HS-5 (cell line): ENCODE measurements around the gene MTRFR.

ENCODE experiments used
- DNase-seq: peaks from one replicate; pipeline ENCODE4 v3.0.0-alpha.2; 2012; ENCODE audit warnings: low read depth

The MTRFR gene

DNA sequence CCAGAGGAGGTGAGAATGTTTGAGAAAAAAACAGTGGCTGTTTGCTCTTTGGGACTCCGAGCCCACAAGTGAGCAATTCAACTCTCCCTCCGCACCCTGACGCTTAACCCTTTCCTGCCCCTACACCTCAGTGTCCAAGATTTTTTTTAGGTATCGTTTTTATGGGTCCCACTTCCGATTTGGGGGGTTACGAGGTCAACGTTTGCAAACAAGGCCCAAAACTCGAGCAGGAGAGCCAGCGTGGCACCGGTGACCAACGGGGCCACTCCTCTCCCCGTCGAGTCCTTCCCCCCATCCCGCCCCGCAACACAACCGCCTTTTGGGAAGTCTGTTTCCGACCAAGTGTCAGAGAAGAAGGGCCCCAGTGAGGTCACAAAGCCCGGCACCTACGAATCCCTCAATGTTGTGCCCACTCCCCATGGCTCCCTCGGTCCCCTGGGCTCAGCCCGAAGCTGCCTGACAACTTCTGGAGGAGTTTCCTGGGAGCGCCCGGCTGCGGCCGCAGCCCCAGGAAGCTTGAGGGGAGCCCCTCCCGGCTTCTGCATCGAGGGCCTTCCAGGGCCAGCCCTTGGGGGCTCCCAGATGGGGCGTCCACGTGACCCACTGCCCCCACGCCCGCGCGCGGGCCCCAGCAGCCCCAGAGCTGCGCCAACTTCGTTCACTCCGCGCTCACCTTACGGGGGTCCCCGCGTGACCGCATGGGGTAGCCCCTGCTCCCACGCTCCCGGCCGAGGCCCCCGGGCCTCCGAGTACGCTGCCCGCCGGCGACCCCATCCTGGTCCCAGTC lies 37.2 kb downstream of the MTRFR start:
- no peak for DNase-seq

DNA sequence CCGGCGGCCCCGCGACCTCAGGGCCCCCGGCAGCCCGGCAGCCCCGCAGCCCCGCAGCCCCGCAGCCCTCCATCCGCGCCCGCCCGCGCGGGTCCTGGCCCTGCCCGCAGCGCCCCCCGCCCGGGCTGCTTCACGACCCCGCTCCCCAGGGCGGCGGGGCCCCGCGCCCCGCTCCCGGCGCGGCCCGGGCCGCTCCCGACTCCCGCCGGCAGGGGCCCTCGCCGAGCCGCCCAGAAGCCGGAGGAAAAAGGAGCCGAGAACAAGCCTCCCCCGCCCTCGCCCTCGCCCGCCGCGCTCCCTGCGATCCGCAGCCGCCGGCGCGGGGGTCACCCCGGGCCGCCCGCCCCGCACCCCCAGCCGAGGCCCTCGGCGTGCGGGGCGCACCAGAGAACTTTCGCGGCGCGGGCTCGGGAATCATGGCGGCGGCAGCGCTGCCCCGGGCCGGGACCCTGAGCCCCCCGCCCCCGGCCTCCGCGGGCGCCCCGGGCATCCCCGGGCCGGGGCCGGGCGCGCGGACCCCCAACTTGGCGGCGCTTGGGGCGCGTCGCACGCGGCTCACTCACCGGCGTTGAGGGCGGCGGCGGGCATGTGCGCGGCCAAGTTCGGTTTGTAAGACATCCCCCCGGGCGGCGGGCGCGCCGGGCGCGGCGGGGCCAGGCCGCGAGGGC lies 37.9 kb downstream of the MTRFR start:
- DNase-seq = no peak

GRCh38 chr12:123273166-123273565 lies 39.9 kb downstream of the MTRFR start:
- no peak for DNase-seq

- DNase-seq = no peak
These were observed 44.9 kb downstream of the MTRFR start for GRCh38 chr12:123278101-123278627.

DNA sequence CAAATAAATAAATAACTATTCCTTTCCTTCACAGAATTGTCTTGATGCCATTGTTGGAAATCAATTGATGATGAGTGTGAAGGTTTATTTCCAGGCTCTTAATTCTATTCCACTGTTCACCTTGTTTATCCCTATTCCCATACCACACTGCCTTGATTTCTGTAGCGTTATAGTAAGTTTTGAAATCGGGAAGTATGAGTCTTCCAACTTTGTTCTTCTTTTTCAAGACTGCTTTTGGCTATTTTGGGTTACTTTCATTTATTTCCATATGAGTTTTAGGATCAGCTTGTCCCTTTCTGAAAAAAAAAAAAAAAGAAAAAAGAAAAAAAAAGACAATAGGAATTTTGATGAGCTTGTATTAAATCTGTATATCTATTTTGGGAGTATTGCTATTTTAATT lies 47.7 kb downstream of the MTRFR start:
- DNase-seq = no peak

DNA sequence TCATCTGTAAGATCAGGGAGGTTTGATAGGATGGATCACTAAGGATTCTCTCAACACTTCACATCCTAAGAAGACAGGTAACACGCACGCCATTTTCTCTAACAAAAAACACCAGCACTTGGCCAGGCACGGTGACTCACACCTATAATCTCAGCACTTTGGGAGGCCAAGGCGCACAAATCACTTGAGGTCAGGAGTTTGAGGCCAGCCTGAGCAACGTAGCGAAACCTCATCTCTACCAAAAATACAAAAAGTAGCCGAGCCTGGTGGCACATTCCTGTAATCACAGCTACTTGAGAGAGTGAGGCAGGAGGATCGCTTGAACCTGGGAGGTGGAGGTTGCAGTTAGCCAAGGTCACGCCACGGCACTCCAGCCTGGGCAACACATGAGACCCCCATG lies 48.9 kb downstream of the MTRFR start:
- no peak for DNase-seq

DNA sequence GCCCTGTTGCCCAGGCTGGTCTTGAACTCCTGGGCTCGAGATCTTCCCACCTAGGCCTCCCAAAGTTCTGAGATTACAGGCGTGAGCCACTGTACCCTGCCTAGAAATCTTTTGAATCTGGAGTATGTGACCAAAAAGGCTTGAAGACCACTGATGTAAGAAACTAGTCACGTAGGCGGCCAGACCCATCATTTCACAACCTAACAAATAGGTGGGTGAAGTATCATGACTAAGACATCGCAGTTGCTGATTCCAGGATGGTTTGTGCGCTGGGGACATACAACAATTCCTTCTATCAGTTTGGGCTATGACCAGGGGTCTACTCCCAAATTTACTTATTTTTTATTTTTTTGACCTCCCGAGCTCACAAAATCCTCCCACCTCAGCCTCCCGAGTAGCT lies 50.2 kb downstream of the MTRFR start:
- no peak for DNase-seq

GRCh38 chr12:123284669-123285068 lies 51.4 kb downstream of the MTRFR start:
- no peak for DNase-seq

DNA sequence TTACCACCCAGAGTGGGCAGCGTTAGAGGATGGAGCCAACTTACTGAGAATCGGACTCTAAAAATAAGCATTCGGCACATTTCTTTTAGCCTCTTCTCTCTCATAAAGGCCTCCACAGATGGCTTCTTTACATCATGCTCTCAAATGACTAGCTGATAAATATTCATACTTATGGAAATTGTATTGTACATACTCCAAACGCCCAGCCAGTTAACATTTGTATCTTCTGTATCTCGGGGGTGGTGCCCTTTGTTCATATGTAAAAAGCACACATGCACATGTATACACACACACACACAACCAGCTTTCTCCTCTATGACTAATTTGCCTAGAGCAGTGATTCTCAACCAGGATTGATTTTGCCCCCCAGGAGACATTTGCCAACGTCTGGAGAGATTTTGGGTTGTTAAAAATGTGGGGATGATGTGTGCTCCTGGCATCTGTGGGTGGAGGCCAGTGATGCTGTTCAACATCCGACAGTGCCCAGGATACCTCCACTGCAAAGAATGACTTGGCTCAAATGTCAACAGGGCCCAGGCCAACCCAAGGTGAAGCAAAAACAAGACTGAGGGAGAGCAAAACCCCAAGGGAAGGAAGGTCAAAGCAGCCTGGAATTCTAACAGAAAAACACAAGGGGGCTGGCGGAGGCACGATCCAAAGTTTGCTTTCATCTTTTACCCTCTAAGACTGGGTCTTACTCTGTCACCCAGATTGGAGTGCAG lies 53.6 kb downstream of the MTRFR start:
- DNase-seq = no peak

DNA sequence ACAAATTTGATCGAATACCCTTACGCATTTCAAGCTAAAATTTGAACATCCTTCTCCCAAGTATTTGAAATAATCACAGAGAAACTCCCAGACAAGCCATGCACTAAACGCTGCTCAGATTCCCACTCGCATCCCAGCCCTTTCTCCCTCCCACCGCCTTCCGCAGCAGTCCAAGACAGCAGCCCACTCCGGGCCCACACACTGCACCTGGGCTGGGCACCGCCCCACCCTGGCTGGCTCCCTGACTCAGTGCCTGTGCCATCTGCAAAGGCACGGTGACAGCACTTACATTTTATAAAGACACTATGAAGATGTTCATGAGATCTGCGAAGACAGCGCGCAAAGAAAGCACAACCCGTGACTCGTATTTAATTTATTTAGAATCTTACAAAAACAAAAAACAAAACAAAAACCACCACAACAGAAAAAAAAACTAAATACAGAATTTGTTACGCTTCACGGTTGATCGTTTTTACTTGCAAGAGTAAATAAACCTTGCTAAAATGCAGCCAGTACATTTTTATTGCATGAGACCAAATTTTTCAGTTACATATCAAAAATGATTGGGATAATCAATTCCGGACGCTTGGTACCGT lies 55.6 kb downstream of the MTRFR start:
- DNase-seq = no peak

- no peak for DNase-seq
These were observed 56.7 kb downstream of the MTRFR start for GRCh38 chr12:123289911-123290310.

- no peak for DNase-seq
These were observed 60.0 kb downstream of the MTRFR start for GRCh38 chr12:123293178-123293760.

DNA sequence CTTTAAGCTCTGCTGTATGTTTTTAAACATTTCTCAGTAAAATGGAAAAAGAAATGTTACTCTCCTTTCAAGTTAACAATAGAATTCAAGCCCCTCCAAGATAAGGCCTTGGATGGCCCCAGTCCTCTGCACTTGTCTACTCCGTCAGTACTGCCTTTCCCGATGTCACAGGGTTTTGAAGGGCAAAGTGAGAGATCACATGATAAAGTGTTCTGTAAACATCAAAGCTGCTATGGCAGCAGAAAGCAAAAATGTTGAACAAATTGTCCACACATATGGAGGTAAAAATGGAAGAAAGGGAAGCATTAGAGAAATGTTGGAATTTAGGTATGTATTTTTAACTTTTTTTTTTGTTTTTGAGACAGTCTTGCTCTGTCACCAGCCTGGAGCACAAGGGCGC lies 71.9 kb downstream of the MTRFR start:
- DNase-seq = no peak

- DNase-seq = no peak
These were observed 73.0 kb downstream of the MTRFR start for GRCh38 chr12:123306200-123306599.
